Germinal center (tissue), 1 donor: ENCODE results near the gene CPSF7.
"Not testable (repeated sequence)": the region's sequence is repeated elsewhere in the genome, so short reads cannot be mapped to it uniquely, and the experiment has no call there.

Experiments used
- DNase-seq: peaks from one replicate; pipeline ENCODE4 v3.0.0; 2012; ENCODE audit warnings: mixed read lengths, low spot score

The CPSF7 gene

GRCh38 chr11:61429691-61430582, at the start of gene CPSF7, which contains the start of gene SDHAF2:
TSS of gene CPSF7 (minus strand) at chr11:61429975. CDS start at chr11:61429235, 740 bp downstream.
TSS of gene SDHAF2 (plus strand) at chr11:61430124. CDS start at chr11:61430147, 23 bp downstream.
- peak; percentile 95 for DNase-seq

- DNase-seq: peak; percentile 77
Observed at GRCh38 chr11:61477727-61478148, 48.0 kb upstream of the CPSF7 start.

- no peak for DNase-seq
Observed at GRCh38 chr11:61477126-61477525, 47.4 kb upstream of the CPSF7 start.

- no peak for DNase-seq
Observed at GRCh38 chr11:61476371-61476770, 46.6 kb upstream of the CPSF7 start.

- DNase-seq: no peak
Observed at GRCh38 chr11:61475433-61475832, 45.7 kb upstream of the CPSF7 start.

- DNase-seq: no peak
Observed at GRCh38 chr11:61474013-61474643, 44.4 kb upstream of the CPSF7 start.

- DNase-seq: no peak
Observed at GRCh38 chr11:61473370-61474012, 43.7 kb upstream of the CPSF7 start.

GRCh38 chr11:61472868-61473267, 43.1 kb upstream of the CPSF7 start:
- no peak for DNase-seq

GRCh38 chr11:61472282-61472681, 42.5 kb upstream of the CPSF7 start:
- DNase-seq: no peak

GRCh38 chr11:61468002-61468401, 38.2 kb upstream of the CPSF7 start:
- DNase-seq: no peak

GRCh38 chr11:61467602-61468001, 37.8 kb upstream of the CPSF7 start:
- DNase-seq: not testable (repeated sequence)

GRCh38 chr11:61460986-61461385, 31.2 kb upstream of the CPSF7 start:
- DNase-seq: no peak

- no peak for DNase-seq
Observed at GRCh38 chr11:61460474-61460881, 30.7 kb upstream of the CPSF7 start.

- DNase-seq: no peak
Observed at GRCh38 chr11:61454520-61454919, 24.7 kb upstream of the CPSF7 start.

- DNase-seq: no peak
Observed at GRCh38 chr11:61453695-61454094, 23.9 kb upstream of the CPSF7 start.

- no peak for DNase-seq
Observed at GRCh38 chr11:61452825-61453224, 23.1 kb upstream of the CPSF7 start.

GRCh38 chr11:61448552-61448927, 18.8 kb upstream of the CPSF7 start:
- no peak for DNase-seq

GRCh38 chr11:61447601-61448551, 18.1 kb upstream of the CPSF7 start:
- no peak for DNase-seq

GRCh38 chr11:61446211-61446651, 16.5 kb upstream of the CPSF7 start:
- DNase-seq: peak; percentile 74

GRCh38 chr11:61445516-61445915, 15.7 kb upstream of the CPSF7 start:
- DNase-seq: no peak

GRCh38 chr11:61442616-61443015, 12.8 kb upstream of the CPSF7 start:
- DNase-seq: no peak
